ENCODE measurements around the gene LMOD2. TPM values are rescaled to one million over a fixed set of nuclear protein-coding genes. Genes with fewer than 3 reads are reported as not detected.

LMOD2 gene
- total RNA-seq, 4 donors from 2014 or later: not detected

GRCh38 chr7:123647106-123647730 lies 8.4 kb upstream of the LMOD2 start:
- no peak overlapping the region for H3K4me3 ChIP-seq (replicated peaks in 1 of 3)
- intact Hi-C loops (cut with DNase I): no loop called here
- H3K27ac ChIP-seq: no peak overlapping the region
- no peaks in the 10 kb centered on the region for H3K9me3 ChIP-seq
- peaks cover 3 to 6% of the 10 kb centered on the region in 2 donors for H3K4me1 ChIP-seq
- no peak for TF ChIP-seq POLR2A (IDR thresholded peaks at IDR 0.05)
- TF ChIP-seq, protein P1, sequence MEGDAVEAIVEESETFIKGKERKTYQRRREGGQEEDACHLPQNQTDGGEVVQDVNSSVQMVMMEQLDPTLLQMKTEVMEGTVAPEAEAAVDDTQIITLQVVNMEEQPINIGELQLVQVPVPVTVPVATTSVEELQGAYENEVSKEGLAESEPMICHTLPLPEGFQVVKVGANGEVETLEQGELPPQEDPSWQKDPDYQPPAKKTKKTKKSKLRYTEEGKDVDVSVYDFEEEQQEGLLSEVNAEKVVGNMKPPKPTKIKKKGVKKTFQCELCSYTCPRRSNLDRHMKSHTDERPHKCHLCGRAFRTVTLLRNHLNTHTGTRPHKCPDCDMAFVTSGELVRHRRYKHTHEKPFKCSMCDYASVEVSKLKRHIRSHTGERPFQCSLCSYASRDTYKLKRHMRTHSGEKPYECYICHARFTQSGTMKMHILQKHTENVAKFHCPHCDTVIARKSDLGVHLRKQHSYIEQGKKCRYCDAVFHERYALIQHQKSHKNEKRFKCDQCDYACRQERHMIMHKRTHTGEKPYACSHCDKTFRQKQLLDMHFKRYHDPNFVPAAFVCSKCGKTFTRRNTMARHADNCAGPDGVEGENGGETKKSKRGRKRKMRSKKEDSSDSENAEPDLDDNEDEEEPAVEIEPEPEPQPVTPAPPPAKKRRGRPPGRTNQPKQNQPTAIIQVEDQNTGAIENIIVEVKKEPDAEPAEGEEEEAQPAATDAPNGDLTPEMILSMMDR (IDR thresholded peaks at IDR 0.05): no peak
- no peaks in the 10 kb centered on the region for H3K36me3 ChIP-seq
- 80 to 92% methylated on average over 7 of the region's 7 CpGs for WGBS, 2 donors
- no peak for DNase-seq
- H3K27me3 ChIP-seq: no peaks in the 10 kb centered on the region

- Histone ChIP-seq H3K36me3 (no peaks in the 10 kb centered on the region), H3K9me3 (no peaks in the 10 kb centered on the region), H3K27ac (no peak overlapping the region), H3K4me1 (no peaks in the 10 kb centered on the region), H3K4me3 (replicated peaks in 1 of 3) (no peak overlapping the region), H3K27me3 (no peaks in the 10 kb centered on the region)
- intact Hi-C loops (cut with DNase I): no loop called here
- TF ChIP-seq POLR2A (IDR thresholded peaks at IDR 0.05): no peak
- TF ChIP-seq, protein P1 (IDR thresholded peaks at IDR 0.05): no peak
- WGBS, 2 donors: 81 to 90% methylated on average over 2 of the region's 2 CpGs
- DNase-seq: no peak
Observed at GRCh38 chr7:123649964-123650363, 5.7 kb upstream of the LMOD2 start.

DNA sequence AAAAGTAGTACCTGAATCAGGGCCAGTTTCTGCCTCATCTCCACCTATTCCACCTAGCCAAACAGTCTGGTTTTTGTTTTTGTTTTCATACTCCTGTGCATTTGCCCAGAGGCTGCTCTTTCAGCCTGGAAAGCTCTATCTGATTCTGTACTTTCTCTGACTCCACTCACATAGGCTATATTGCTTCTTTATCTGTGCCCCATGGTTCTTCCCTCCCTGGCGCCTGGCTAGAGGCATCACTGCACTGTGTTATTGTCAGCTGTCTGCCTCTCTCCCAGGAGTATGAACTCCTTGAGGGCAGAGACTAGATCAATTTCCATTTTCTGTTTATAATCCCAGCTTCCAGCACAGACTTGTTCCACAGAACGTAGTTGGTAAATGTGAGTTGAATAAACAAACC lies 5.1 kb upstream of the LMOD2 start:
- H3K9me3 ChIP-seq: no peaks in the 10 kb centered on the region
- intact Hi-C loops (cut with DNase I): no loop called here
- H3K4me3 ChIP-seq (replicated peaks in 1 of 3): no peak overlapping the region
- no peak for DNase-seq
- H3K36me3 ChIP-seq: no peaks in the 10 kb centered on the region
- 71 to 88% methylated on average over 2 of the region's 2 CpGs for WGBS, 2 donors
- TF ChIP-seq, protein P1 (IDR thresholded peaks at IDR 0.05): no peak
- TF ChIP-seq POLR2A (IDR thresholded peaks at IDR 0.05): no peak
- no peak overlapping the region for H3K27ac ChIP-seq
- H3K4me1 ChIP-seq: no peaks in the 10 kb centered on the region
- H3K27me3 ChIP-seq: no peaks in the 10 kb centered on the region

- Histone ChIP-seq H3K4me1 (no peaks in the 10 kb centered on the region), H3K36me3 (no peaks in the 10 kb centered on the region), H3K9me3 (no peaks in the 10 kb centered on the region), H3K4me3 (replicated peaks in 1 of 3) (no peak overlapping the region), H3K27ac (no peak overlapping the region), H3K27me3 (no peaks in the 10 kb centered on the region)
- TF ChIP-seq, protein P1 (IDR thresholded peaks at IDR 0.05): no peak
- no peak for TF ChIP-seq POLR2A (IDR thresholded peaks at IDR 0.05)
- 92 to 100% methylated on average over 1 of the region's 1 CpG for WGBS, 2 donors
- intact Hi-C loops (cut with DNase I): no loop called here
- DNase-seq: no peak
Observed at GRCh38 chr7:123652406-123652805, 3.3 kb upstream of the LMOD2 start.

- 89 to 93% methylated on average over 6 of the region's 6 CpGs for WGBS, 2 donors
- H3K36me3 ChIP-seq: no peaks in the 10 kb centered on the region
Observed at GRCh38 chr7:123653162-123653561, 2.5 kb upstream of the LMOD2 start.

More at GRCh38 chr7:123653162-123653561, 2.5 kb upstream of the LMOD2 start:
- no peaks in the 10 kb centered on the region for H3K4me1 ChIP-seq
- no peak overlapping the region for H3K4me3 ChIP-seq (replicated peaks in 1 of 3)
- no peak for DNase-seq
- intact Hi-C loops (cut with DNase I): no loop called here
- no peaks in the 10 kb centered on the region for H3K27me3 ChIP-seq
- no peaks in the 10 kb centered on the region for H3K9me3 ChIP-seq
- TF ChIP-seq, protein P1 (IDR thresholded peaks at IDR 0.05): no peak
- TF ChIP-seq POLR2A (IDR thresholded peaks at IDR 0.05): no peak
- H3K27ac ChIP-seq: no peak overlapping the region

Measured in thyroid gland (tissue), 4 donors.